ENCODE results near the gene C16orf82. TPM values are rescaled to one million over a fixed set of nuclear protein-coding genes. Genes with fewer than 3 reads are reported as not detected.

The C16orf82 gene
- total RNA-seq, 1 experiment from 2014 or later = not detected

DNA sequence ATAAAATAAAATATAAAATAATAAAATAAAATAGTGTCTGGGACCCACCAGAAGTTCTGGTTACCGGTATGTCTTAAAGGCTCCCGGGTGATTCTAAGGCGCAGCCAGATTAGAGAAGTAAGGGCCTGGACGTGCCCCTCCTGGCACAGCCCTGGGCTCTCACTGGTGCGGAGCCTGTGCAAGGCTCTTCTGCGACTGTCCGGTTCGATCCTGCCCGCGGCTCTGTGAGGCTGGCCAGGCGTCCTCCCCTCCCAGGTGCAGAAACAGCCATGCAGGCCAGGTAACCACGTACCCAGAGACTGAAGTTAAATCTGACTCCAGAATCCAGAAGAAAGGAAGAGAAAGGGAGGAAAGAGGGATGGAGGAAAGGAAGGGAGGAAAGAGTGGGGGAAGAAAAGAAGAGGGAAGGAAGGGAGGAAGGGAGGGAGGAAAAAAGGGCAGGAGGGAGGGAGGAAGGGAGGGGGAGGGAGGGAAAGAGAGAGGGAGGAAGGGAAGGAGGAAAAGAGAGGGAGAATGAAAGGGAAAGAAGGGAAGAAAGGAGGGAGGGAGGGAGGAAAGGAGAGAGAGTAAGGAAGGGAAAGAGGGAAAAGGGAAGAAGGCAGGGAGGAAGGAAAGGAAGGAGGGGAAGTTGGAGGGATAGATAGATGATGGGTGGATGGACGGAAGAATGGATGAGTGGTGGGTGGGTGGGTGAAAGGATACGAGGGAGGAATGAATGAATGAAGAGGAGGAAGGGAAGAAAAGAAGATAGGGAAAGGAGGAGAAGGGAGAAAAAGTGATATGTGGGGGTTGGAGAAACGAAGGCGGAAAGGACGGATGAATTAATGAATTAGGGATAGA, 42.3 kb downstream of the C16orf82 start:
- H3K27ac Mint-ChIP-seq = no peak overlapping the region
- peak overlapping the region; percentile 75 for H3K4me3 Mint-ChIP-seq
- H3K4me1 Mint-ChIP-seq = peaks cover 28% of the 10 kb centered on the region
- no peak for DNase-seq (ENCODE audit: low spot score)
- TF ChIP-seq TCF7 (CRISPR knock-in tag; IDR thresholded peaks at IDR 0.05; ENCODE audit: low read depth) (no peak), HMGA2 (CRISPR knock-in tag; IDR thresholded peaks at IDR 0.05) (0 out of 2 replicates have a peak, but pooled peaks have one; percentile 16), TEAD1 (CRISPR knock-in tag; IDR thresholded peaks at IDR 0.05) (no peak), ZNF512 (CRISPR knock-in tag; IDR thresholded peaks at IDR 0.05; ENCODE audit: borderline replicate concordance) (peak; percentile 97), ZNF416 (CRISPR knock-in tag; IDR thresholded peaks at IDR 0.05) (no peak), ERG (CRISPR knock-in tag; IDR thresholded peaks at IDR 0.05) (no peak), NFE2L1 (CRISPR knock-in tag; IDR thresholded peaks at IDR 0.05) (no peak), ZSCAN18 (CRISPR knock-in tag; IDR thresholded peaks at IDR 0.05) (no peak), ZNF396 (CRISPR knock-in tag; IDR thresholded peaks at IDR 0.05; ENCODE audit: borderline replicate concordance) (no peak), E2F1 (CRISPR knock-in tag; IDR thresholded peaks at IDR 0.05) (no peak), RORB (CRISPR knock-in tag; IDR thresholded peaks at IDR 0.05) (no peak)
- TF ChIP-seq, protein P1, sequence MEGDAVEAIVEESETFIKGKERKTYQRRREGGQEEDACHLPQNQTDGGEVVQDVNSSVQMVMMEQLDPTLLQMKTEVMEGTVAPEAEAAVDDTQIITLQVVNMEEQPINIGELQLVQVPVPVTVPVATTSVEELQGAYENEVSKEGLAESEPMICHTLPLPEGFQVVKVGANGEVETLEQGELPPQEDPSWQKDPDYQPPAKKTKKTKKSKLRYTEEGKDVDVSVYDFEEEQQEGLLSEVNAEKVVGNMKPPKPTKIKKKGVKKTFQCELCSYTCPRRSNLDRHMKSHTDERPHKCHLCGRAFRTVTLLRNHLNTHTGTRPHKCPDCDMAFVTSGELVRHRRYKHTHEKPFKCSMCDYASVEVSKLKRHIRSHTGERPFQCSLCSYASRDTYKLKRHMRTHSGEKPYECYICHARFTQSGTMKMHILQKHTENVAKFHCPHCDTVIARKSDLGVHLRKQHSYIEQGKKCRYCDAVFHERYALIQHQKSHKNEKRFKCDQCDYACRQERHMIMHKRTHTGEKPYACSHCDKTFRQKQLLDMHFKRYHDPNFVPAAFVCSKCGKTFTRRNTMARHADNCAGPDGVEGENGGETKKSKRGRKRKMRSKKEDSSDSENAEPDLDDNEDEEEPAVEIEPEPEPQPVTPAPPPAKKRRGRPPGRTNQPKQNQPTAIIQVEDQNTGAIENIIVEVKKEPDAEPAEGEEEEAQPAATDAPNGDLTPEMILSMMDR (IDR thresholded peaks at IDR 0.05) = no peak
- TF ChIP-seq, protein P2, sequence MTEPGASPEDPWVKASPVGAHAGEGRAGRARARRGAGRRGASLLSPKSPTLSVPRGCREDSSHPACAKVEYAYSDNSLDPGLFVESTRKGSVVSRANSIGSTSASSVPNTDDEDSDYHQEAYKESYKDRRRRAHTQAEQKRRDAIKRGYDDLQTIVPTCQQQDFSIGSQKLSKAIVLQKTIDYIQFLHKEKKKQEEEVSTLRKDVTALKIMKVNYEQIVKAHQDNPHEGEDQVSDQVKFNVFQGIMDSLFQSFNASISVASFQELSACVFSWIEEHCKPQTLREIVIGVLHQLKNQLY (CRISPR knock-in tag; IDR thresholded peaks at IDR 0.05) = no peak
- TF ChIP-seq, protein P3, sequence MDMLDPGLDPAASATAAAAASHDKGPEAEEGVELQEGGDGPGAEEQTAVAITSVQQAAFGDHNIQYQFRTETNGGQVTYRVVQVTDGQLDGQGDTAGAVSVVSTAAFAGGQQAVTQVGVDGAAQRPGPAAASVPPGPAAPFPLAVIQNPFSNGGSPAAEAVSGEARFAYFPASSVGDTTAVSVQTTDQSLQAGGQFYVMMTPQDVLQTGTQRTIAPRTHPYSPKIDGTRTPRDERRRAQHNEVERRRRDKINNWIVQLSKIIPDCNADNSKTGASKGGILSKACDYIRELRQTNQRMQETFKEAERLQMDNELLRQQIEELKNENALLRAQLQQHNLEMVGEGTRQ (CRISPR knock-in tag; IDR thresholded peaks at IDR 0.05) = no peak
- TF ChIP-seq, protein P4, sequence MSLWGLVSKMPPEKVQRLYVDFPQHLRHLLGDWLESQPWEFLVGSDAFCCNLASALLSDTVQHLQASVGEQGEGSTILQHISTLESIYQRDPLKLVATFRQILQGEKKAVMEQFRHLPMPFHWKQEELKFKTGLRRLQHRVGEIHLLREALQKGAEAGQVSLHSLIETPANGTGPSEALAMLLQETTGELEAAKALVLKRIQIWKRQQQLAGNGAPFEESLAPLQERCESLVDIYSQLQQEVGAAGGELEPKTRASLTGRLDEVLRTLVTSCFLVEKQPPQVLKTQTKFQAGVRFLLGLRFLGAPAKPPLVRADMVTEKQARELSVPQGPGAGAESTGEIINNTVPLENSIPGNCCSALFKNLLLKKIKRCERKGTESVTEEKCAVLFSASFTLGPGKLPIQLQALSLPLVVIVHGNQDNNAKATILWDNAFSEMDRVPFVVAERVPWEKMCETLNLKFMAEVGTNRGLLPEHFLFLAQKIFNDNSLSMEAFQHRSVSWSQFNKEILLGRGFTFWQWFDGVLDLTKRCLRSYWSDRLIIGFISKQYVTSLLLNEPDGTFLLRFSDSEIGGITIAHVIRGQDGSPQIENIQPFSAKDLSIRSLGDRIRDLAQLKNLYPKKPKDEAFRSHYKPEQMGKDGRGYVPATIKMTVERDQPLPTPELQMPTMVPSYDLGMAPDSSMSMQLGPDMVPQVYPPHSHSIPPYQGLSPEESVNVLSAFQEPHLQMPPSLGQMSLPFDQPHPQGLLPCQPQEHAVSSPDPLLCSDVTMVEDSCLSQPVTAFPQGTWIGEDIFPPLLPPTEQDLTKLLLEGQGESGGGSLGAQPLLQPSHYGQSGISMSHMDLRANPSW (CRISPR knock-in tag; conservative IDR thresholded peaks at IDR 0.05; ENCODE audit: low read depth) = no peak
- TF ChIP-seq, protein P5, sequence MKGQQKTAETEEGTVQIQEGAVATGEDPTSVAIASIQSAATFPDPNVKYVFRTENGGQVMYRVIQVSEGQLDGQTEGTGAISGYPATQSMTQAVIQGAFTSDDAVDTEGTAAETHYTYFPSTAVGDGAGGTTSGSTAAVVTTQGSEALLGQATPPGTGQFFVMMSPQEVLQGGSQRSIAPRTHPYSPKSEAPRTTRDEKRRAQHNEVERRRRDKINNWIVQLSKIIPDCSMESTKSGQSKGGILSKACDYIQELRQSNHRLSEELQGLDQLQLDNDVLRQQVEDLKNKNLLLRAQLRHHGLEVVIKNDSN (CRISPR knock-in tag; IDR thresholded peaks at IDR 0.05) = no peak
- CTCF ChIA-PET = interaction anchor here (0.7 to 1.9 kb wide), 49 partner anchors 9 to 1502 kb away, joined by 3 to 53 read pairs (median 6); partner anchors contain the start of genes C16orf82 and KDM8
- H3K36me3 Mint-ChIP-seq = no peaks in the 10 kb centered on the region
- peaks cover 4% of the 10 kb centered on the region; the same call in 1 of the 2 replicates for H3K9me3 Mint-ChIP-seq
- peaks cover 5% of the 10 kb centered on the region; the same call in 1 of the 2 replicates for H3K27me3 Mint-ChIP-seq (ENCODE audit: low read depth)
- POLR2A ChIA-PET = interaction anchor here (0.6 kb wide), 2 partner anchors 278 to 1208 kb away, joined by 6 to 9 read pairs; no protein-coding TSS in a partner anchor
- ATAC-seq = no peak

Measured in WTC11 (cell line).